ENCODE data around the gene GDPD5. TPM values are rescaled to one million over a fixed set of nuclear protein-coding genes. Genes with fewer than 3 reads are reported as not detected.

Gene GDPD5
- total RNA-seq, 1 donor from 2014 or later = 4.4 TPM

GRCh38 chr11:75474878-75475766, 50.6 kb downstream of the GDPD5 start:
- H3K9me3 ChIP-seq (replicated peaks) = no peaks in the 10 kb centered on the region
- peak overlapping the region; percentile 70 for H3K27ac ChIP-seq (replicated peaks)
- H3K27me3 ChIP-seq (ENCODE audit: low read depth) = no peaks in the 10 kb centered on the region
- intact Hi-C loops (cut with micrococcal nuclease) = no loop called here
- no peaks in the 10 kb centered on the region for H3K36me3 ChIP-seq
- no peak for TF ChIP-seq CTCF (IDR thresholded peaks at IDR 0.05; ENCODE audit: borderline replicate concordance)
- peak overlapping the region; percentile 30 for H3K4me3 ChIP-seq
- peaks cover 51% of the 10 kb centered on the region for H3K4me1 ChIP-seq
- peak; percentile 66 for DNase-seq

DNA sequence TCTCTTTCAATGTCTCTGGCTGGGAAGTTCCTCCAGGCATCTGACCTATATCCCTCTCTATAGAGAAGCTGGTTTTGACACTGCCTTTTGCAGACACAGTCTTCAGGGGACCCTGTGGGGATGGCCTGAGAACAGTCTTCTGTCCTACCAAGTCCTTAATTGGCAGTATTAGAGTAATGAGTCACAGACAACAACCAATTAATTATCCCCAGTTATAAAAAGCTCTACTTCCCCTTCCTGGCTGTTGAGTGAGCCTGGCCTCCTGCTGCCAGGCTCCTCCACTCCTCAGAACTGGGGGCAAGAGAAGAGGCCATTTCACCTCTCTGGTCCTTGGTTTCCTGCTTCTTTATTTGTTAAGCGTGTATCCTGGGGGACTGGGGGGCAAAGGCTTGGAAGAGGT, 51.5 kb downstream of the GDPD5 start:
- intact Hi-C loops (cut with micrococcal nuclease) = no loop called here
- no peak for DNase-seq
- no peak for TF ChIP-seq CTCF (IDR thresholded peaks at IDR 0.05; ENCODE audit: borderline replicate concordance)

DNA sequence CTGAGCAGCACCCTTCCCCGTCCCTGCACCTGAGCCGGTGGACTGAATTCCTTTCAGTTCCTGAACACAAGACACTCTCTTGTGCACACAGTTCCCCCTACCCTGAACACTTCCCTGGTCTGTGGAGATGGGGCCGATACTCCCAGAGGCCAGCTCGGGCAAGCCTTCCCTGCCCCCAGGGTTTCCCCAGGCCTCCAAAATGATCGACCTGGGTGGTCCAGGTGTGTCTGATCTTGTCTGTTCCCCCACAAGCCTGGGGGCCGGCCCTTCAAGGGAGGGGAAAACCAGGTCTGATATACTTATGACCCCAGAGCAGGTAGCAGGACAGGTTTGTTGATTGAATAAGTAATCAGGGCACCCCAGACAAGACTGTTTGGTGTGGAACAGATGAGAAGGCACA, 52.1 kb downstream of the GDPD5 start:
- intact Hi-C loops (cut with micrococcal nuclease) = no loop called here
- peaks cover 49% of the 10 kb centered on the region for H3K4me1 ChIP-seq
- no peak for DNase-seq
- no peaks in the 10 kb centered on the region for H3K9me3 ChIP-seq (replicated peaks)
- H3K27ac ChIP-seq (replicated peaks) = no peak overlapping the region
- no peak for TF ChIP-seq CTCF (IDR thresholded peaks at IDR 0.05; ENCODE audit: borderline replicate concordance)
- no peaks in the 10 kb centered on the region for H3K36me3 ChIP-seq
- H3K4me3 ChIP-seq = no peak overlapping the region
- no peaks in the 10 kb centered on the region for H3K27me3 ChIP-seq (ENCODE audit: low read depth)

More for the DNA sequence above, 51.5 kb downstream of the GDPD5 start:
- no peaks in the 10 kb centered on the region for H3K36me3 ChIP-seq
- H3K4me3 ChIP-seq = no peak overlapping the region
- no peaks in the 10 kb centered on the region for H3K9me3 ChIP-seq (replicated peaks)
- no peaks in the 10 kb centered on the region for H3K27me3 ChIP-seq (ENCODE audit: low read depth)
- H3K27ac ChIP-seq (replicated peaks) = no peak overlapping the region
- H3K4me1 ChIP-seq = peaks cover 49% of the 10 kb centered on the region

GRCh38 chr11:75472081-75472732, 53.5 kb downstream of the GDPD5 start:
- Histone ChIP-seq H3K27ac (replicated peaks) (no peak overlapping the region), H3K27me3 (ENCODE audit: low read depth) (no peaks in the 10 kb centered on the region), H3K4me1 (peaks cover 53% of the 10 kb centered on the region), H3K4me3 (no peak overlapping the region), H3K36me3 (no peaks in the 10 kb centered on the region), H3K9me3 (replicated peaks) (no peaks in the 10 kb centered on the region)
- no peak for TF ChIP-seq CTCF (IDR thresholded peaks at IDR 0.05; ENCODE audit: borderline replicate concordance)
- DNase-seq = no peak
- intact Hi-C loops (cut with micrococcal nuclease) = no loop called here

DNA sequence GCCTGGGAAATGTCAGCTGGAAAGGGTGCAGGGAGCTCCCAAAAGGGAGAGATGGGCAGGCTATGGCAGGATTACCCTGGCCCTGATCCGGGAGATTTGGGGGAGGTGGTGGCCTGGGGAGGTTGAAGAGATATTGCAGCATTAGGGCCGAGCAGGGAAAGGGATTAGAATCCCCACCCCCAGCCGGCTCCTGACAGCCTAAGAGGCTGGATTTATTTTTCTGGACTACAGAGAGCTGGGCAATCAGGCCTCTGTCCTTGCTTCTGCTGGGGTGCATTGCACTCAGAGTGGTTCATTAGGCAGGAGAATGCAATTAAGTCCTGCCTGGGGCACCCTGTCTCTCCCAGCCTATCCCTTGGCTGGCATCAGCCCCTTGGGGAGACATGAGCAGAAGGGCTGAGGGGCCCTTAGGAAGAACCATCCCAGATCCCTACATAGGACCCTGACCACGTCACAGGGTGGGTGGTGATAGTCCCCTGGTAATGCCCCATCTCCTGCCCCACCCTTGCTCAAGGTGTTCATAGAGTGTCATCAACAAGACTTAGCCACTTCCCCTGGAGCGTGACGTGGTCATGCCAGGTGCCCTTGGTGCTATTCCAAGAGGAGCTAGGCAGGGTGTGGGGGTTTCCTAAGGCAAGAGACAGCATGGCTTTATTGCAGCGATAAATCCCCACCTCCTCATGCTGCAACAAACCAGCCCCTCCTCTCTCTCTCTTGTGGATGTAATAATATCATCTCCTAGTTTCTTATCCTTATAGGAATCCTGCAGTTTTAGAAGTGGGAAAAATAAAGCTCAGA, 54.4 kb downstream of the GDPD5 start:
- DNase-seq = no peak
- Histone ChIP-seq H3K4me3 (no peak overlapping the region), H3K4me1 (peaks cover 44% of the 10 kb centered on the region), H3K9me3 (replicated peaks) (no peaks in the 10 kb centered on the region), H3K36me3 (no peaks in the 10 kb centered on the region), H3K27ac (replicated peaks) (no peak overlapping the region), H3K27me3 (ENCODE audit: low read depth) (no peaks in the 10 kb centered on the region)
- intact Hi-C loops (cut with micrococcal nuclease) = no loop called here
- TF ChIP-seq CTCF (IDR thresholded peaks at IDR 0.05; ENCODE audit: borderline replicate concordance) = no peak
